HG03045 (cell line): ENCODE measurements around the gene CDK18.

Experiments used
- ATAC-seq: cut with Tn5 transposase; IDR thresholded peaks from one replicate; pipeline ENCODE4 v1.9.1; 2021; ENCODE audit warnings: mild to moderate bottlenecking, moderate library complexity; ENCODE audit not compliant: unreplicated experiment

CDK18 gene

GRCh38 chr1:205535866-205536758, 31.6 kb downstream of the CDK18 start:
- ATAC-seq: no peak

- no peak for ATAC-seq
Measured at GRCh38 chr1:205536759-205537361, 32.4 kb downstream of the CDK18 start.

GRCh38 chr1:205537386-205538018, 33.0 kb downstream of the CDK18 start:
- no peak for ATAC-seq

GRCh38 chr1:205538235-205538840, 33.9 kb downstream of the CDK18 start:
- ATAC-seq: no peak

GRCh38 chr1:205541161-205541886, 36.9 kb downstream of the CDK18 start:
- ATAC-seq: no peak

GRCh38 chr1:205542367-205542766, 37.9 kb downstream of the CDK18 start:
- ATAC-seq: no peak

GRCh38 chr1:205543351-205544301, 39.2 kb downstream of the CDK18 start:
- no peak for ATAC-seq

GRCh38 chr1:205545001-205545919, 40.8 kb downstream of the CDK18 start:
- no peak for ATAC-seq

GRCh38 chr1:205545991-205546390, 41.5 kb downstream of the CDK18 start:
- ATAC-seq: no peak

GRCh38 chr1:205546541-205546940, 42.1 kb downstream of the CDK18 start:
- ATAC-seq: no peak

- no peak for ATAC-seq
Measured at GRCh38 chr1:205547936-205548827, 43.7 kb downstream of the CDK18 start.

GRCh38 chr1:205554026-205554811, 49.8 kb downstream of the CDK18 start:
- no peak for ATAC-seq

- ATAC-seq: no peak
Measured at GRCh38 chr1:205561501-205562203, 57.2 kb downstream of the CDK18 start.

GRCh38 chr1:205563927-205564441, 59.5 kb downstream of the CDK18 start:
- no peak for ATAC-seq

GRCh38 chr1:205565799-205566198, 61.3 kb downstream of the CDK18 start:
- ATAC-seq: no peak

- no peak for ATAC-seq
Measured at GRCh38 chr1:205567716-205568115, 63.2 kb downstream of the CDK18 start.
